HG03558 (cell line): ENCODE results near the gene USP28.
"Not testable (repeated sequence)": the region's sequence is repeated elsewhere in the genome, so short reads cannot be mapped to it uniquely, and the experiment has no call there.

Experiments used
- ATAC-seq: cut with Tn5 transposase; IDR thresholded peaks from one replicate; pipeline ENCODE4 v1.9.1; 2021; ENCODE audit warnings: moderate number of reproducible peaks; ENCODE audit not compliant: unreplicated experiment; ENCODE audit errors: extremely low read depth

USP28 gene

DNA sequence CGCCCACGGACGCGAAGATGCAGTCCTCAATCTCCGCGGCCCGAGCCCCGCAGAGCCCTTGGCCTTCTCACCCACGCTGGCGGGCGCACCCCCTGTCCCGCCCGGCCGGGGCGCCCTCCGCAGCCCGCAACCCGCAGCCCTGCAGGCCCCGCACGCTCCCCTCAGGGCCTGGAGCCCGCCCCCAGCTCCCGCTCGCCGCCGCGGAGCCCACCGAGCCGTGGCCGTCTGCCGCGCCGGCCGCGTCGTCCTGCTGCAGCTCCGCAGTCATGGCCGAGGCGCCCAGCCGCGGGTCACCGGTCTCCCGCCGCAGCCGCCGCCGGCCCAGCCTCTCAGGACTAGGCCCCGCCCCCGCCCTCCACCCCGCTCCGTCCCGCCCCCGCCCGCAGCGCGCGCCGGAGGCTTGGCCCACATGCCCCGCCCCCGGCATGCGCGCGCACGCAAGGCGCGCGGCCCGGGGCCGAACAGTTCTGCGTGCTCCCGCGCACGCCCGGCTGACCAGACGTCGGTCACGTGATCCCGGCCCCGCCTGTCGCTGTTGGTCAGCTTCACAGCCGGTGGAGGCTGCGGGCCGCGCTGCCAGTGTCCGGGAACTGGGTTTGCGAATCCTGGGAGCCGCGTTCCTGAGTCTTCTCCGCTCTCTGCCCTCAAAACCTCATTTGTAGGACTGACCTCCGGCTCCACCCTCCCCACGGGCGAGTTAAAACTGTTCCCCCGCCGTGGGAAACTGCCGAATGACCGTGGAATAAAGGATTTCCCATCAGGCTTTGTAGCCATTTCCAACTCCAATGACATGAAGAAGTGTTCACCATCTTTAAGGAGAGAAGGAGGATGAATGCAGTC is at the start of gene USP28:
Gene USP28, minus strand, starts transcription at position 339 of the 840 bp plus-strand sequence. Its CDS starts 71 bp downstream, at position 268.
- ATAC-seq: peak; percentile 62

DNA sequence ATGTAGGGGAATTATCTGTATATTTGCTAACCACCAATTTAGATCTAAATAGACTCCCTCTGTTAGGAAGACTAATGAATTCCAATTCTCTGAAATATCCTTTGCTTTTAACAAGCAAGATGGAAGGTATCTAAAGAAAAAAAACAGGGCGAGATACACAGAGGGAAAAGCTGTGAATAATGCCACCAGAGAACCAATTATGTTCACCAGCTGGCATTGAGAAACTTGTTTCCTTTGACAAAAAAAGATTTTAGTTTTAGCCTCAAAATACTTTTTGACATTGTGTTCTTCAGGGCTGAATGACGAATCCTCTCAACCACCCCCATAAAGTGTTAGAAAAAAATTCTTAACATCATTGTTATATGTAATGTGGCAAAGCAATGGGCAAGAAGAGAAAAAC is 48.2 kb upstream of the USP28 start:
- ATAC-seq: no peak

GRCh38 chr11:113911491-113911890 is 36.1 kb upstream of the USP28 start:
- ATAC-seq: not testable (repeated sequence)

- ATAC-seq: no peak
Observed at GRCh38 chr11:113908098-113908497, 32.7 kb upstream of the USP28 start.

- ATAC-seq: no peak
Observed at GRCh38 chr11:113907681-113908080, 32.3 kb upstream of the USP28 start.

- ATAC-seq: no peak
Observed at GRCh38 chr11:113907152-113907551, 31.8 kb upstream of the USP28 start.

GRCh38 chr11:113906516-113906915 is 31.1 kb upstream of the USP28 start:
- ATAC-seq: no peak

GRCh38 chr11:113906038-113906437 is 30.7 kb upstream of the USP28 start:
- no peak for ATAC-seq

GRCh38 chr11:113904379-113905101 is 29.2 kb upstream of the USP28 start, which contains the start of gene HTR3B:
Gene HTR3B, plus strand, starts transcription at chr11:113904796. Its CDS starts 138 bp downstream, at chr11:113904934.
- ATAC-seq: no peak

DNA sequence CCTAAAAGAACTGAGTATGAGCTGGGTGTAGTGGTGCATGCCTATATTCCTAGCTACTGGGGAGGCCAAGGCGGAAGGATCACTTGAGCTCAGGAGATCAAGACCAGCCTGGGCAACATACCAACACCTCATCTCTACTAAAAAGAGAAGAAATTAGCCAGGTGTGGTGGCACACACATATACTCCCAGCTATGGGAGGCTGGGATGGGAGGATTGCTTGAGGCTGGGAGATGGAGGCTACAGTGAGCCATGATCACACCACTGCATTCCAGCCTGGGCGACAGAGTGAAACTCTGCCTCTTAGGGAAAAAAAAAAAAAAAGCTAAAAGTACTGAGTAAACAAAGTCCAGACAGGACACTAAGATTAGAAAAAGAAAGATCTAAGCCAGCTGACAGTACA is 25.8 kb upstream of the USP28 start:
- no peak for ATAC-seq

GRCh38 chr11:113896156-113896879 is 20.9 kb upstream of the USP28 start:
- no peak for ATAC-seq

DNA sequence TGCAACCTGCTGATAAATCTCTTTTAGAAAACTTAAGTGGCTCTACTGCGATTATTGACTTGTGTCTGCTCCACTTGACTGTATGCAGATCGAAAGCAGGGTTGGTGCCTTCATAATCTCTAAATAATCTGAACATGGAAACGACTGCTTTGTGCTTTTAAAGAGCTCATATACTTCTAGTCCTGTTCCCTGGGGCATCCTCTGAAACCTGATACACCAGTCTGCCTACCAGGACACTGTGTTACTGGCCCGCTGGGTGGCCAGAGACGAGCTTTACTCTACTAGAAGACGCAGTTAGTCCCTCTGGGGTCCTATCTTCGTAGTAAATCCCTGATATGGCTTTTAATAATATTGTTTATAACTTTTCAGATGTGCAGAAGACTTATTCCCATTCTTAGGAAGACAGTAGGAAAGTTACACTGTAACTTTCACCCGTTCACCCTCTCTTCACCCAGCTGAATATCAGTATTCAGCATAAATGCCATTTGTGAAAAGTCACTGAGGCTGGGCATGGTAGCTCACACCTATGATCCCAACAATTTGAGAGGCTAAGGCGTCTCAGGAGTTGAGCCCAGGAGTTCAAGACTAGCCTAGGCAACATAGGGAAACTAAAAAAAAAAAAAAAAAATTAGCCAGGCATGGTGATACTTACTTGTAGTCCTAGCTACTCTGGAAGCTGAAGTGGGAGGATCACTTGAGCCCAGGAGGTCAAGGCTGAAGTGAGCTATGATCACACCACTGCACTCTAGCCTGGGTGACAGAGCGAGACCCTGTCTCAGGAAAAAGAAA is 20.2 kb upstream of the USP28 start:
- ATAC-seq: no peak

DNA sequence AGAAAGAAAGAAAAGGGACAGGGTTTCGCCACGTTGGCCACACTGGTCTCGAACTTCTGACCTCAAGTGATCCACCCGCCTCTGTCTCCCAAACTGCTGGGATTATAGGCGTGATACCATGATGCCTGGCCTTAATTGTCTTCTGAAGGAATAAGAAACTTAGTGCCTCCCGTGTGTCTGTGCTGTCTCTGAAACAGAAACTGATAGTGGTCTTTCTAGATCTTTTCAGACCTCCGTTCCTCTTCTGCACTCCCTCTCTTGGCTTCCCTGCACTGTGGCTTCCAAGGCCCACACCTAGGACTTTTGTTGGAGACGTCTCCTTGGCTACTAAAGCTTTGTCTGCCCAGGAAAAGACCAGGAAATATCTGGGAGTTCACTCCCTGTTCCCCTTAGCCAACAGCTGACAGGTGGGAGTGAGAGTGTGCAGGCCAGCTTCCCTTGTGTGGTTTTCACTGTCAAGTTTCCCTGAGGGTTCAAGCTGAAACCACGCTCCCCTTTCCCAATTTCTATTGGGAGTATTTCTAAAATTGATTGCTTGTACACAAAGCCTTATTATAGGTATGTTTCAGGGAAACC is 19.1 kb upstream of the USP28 start:
- ATAC-seq: no peak

DNA sequence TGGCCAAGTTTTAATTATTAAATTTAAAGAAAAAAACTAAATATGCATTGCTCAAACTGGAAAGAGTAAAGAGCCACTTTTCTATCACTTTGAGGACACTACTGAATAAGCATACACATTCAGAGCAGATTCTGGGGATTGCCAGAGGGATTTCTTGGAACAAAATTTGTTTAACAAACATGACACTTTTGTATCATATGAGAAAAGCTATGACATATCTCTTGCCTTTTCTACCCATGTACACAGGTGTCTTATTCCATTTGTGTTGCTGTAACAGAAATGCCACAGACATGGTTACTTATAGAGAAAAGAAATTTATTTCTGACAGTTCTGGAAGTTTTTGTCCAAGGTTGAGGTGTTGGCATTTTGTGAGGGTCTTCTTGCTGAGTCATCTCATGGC is 13.5 kb upstream of the USP28 start:
- ATAC-seq: no peak

DNA sequence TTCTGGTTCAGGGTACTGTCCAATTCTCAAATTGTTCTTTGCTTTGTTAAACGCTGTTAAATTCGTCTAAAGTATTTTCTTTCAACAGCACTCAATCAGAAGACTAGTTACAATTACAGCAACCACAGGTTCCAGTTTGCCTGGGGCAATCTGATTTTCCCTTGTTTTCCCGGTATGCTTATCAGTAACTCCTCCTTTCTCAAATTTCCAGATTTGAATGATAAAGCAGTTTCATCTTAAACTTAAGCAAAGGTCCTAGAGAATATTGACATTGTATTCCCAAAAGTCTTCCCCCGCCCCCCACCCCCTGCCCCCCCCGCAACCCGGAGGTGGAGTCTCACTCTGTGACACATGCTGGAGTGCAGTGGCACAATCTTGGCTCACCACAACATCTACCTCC is 10.5 kb upstream of the USP28 start:
- ATAC-seq: no peak

DNA sequence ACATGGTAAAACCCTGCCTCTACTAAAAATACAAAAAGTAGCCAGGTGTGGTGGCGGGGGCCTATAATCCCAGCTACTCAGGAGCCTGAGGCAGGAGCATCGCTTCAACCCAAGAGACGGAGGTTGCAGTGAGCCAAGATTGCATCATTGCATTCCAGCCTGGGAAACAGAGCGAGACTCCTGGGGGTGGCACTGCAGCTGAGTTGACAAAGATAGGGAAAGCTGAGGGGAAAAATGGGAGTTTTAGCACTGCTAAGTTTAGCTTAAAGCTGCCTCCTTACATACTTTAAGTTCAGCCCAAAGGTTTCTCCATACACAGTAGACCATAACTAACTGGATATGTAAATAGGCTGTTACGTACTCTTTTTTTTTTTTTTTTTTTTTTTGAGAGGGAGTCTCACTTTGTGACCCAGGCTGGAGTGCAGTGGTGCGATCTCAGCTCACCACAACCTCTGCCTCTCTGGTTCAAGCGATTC is 9.0 kb upstream of the USP28 start:
- ATAC-seq: no peak

- no peak for ATAC-seq
Observed at GRCh38 chr11:113881856-113882255, 6.5 kb upstream of the USP28 start.

DNA sequence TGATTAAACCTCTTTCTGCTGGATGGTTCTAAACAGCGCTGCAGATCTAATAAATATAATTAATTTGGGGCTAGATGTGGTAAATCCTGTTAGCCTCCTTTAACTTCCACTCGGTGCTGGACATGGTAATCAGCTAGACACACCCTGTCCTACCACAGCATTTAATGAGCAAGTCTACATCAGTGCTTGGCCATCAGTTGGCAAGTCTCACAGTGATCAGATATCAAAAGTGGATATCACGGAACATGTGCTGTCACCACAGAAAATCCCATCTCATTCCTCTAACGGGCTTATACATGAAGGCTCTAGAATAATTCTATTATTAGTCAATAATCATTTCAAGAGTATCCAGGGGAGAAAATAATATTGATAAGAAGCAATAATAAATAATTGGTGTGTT is 5.6 kb upstream of the USP28 start:
- ATAC-seq: no peak

GRCh38 chr11:113879446-113879845 is 4.1 kb upstream of the USP28 start:
- ATAC-seq: not testable (repeated sequence)

DNA sequence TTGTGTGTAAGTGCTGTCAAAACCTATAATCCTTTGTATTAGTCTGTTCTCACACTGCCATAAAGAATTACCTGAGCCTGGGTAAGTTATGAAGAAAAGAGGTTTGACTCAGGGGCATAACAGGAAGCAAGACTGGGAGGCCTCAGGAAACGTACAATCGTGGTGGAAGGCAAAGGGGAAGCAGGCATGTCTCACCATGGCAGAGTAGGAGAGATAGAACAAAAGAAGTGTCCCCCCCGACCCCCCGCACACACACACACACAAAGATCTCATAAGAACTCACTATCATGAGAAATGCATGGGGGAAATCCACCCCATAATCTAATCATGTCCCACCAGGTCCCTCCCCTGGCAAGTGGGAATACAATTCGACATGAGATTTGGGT is 2.3 kb upstream of the USP28 start:
- no peak for ATAC-seq
